NK-92 (cell line): ENCODE measurements around the gene NEK10.

Source experiments
- DNase-seq: peaks from one replicate; lab custom pipeline; 2025; ENCODE audit not compliant: unreplicated experiment; lab: John Stamatoyannopoulos, UW

The NEK10 gene

GRCh38 chr3:27072810-27073651 lies 296.2 kb downstream of the NEK10 start:
- no peak for DNase-seq

DNA sequence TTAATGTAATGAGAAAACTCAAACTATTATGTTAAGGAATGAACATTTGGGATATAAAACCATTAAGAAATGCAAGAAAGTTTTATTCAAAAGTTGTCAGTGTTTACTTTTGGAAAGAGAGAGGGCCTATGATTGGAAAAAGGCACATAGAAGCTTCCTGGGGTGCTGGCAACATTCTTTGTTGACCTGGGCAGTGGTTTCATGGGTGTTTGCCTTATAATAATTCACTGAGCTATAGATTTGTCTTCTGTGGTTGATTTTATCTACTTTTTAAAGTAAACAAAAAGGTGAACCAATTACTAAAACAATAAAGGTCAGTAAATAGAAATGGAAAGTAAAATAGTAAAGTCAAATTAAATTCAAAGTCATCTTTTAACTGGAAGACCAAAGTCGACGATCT lies 308.8 kb downstream of the NEK10 start:
- no peak for DNase-seq
